ENCODE results near the gene SALL2. TPM values are rescaled to one million over a fixed set of nuclear protein-coding genes. Genes with fewer than 3 reads are reported as not detected.

Gene SALL2
- total and polyA plus RNA-seq, 7 experiments from 2014 or later: 2.3 to 8.3 (median 4.2) TPM

- intact Hi-C loops (cut with micrococcal nuclease): loop anchor here (1.0 to 2.0 kb wide), 11 partner anchors 13 to 408 kb away; partner anchors contain the start of genes CHD8 (in 2 of the 2), HNRNPC (in 2 of the 2), SALL2 (in 2 of the 2) and SUPT16H (in 2 of the 2)
- no peaks in the 10 kb centered on the region for H3K27me3 ChIP-seq (ENCODE audit: control insufficient read depth in 2 of 2, insufficient read depth in 2 of 2, low read length in 2 of 2)
- Mint-ChIP-seq H3K9me3 (peaks cover 0 to 3% (median 0%) of the 10 kb centered on the region in 11 donors), H3K4me3 (peak within 1 kb of the TSS; percentile 92 to 100 (median 99)), H3K27ac (peak within 1 kb of the TSS; percentile 97 to 99 (median 98)), H3K27me3 (peaks cover 0 to 1% (median 0%) of the 10 kb centered on the region in 5 donors), H3K36me3 (peaks cover 0 to 20% (median 10%) of the 10 kb centered on the region in 5 donors), H3K4me1 (peaks cover 20 to 47% (median 42%) of the 10 kb centered on the region in 7 donors)
- H3K36me3 ChIP-seq (ENCODE audit: control insufficient read depth in 2 of 3, insufficient read depth in 3 of 3, low read length in 3 of 3): peaks cover 0 to 6% (median 4%) of the 10 kb centered on the region in 3 experiments
- POLR2A ChIA-PET: interaction anchor here (0.5 to 4.2 kb wide), 23 partner anchors 9 to 1810 kb away, joined by 3 to 42 read pairs (median 4); partner anchors contain the start of genes ACIN1, C14orf119, CHD8 and OXA1L
- peak within 1 kb of the TSS; percentile 87 for H3K27ac ChIP-seq (ENCODE audit: low read depth, low read length)
- peaks cover 15 to 21% of the 10 kb centered on the region in 2 donors for H3K4me1 ChIP-seq (ENCODE audit: control insufficient read depth in 2 of 2, insufficient read depth in 2 of 2, low read length in 2 of 2)
- peak; percentile 78 to 95 (median 90) for DNase-seq
- H3K9me3 ChIP-seq (ENCODE audit: control insufficient read depth in 2 of 3, low read length in 3 of 3): no peaks in the 10 kb centered on the region
- ATAC-seq: peak; percentile 100
- peak within 1 kb of the TSS; percentile 94 for H3K4me3 ChIP-seq (ENCODE audit: low read length)
- CTCF ChIA-PET: interaction anchor here (0.7 to 2.1 kb wide), 8 partner anchors 9 to 74 kb away, joined by 3 to 18 read pairs (median 6); partner anchors contain the start of genes CHD8 and SALL2
These were observed 15.2 kb downstream of the SALL2 start, which contains the start of gene METTL3 for GRCh38 chr14:21510735-21511657. Gene METTL3, minus strand, starts transcription at chr14:21511340. Its CDS starts 117 bp downstream, at chr14:21511223.

- Histone ChIP-seq H3K27ac (ENCODE audit: low read depth, low read length) (peak overlapping the region; percentile 87), H3K27me3 (ENCODE audit: control insufficient read depth in 2 of 2, insufficient read depth in 2 of 2, low read length in 2 of 2) (no peaks in the 10 kb centered on the region), H3K36me3 (ENCODE audit: control insufficient read depth in 2 of 3, insufficient read depth in 3 of 3, low read length in 3 of 3) (peaks cover 0 to 6% (median 4%) of the 10 kb centered on the region in 3 experiments), H3K4me1 (ENCODE audit: control insufficient read depth in 2 of 2, insufficient read depth in 2 of 2, low read length in 2 of 2) (peaks cover 21% of the 10 kb centered on the region in 2 donors), H3K9me3 (ENCODE audit: control insufficient read depth in 2 of 3, low read length in 3 of 3) (no peaks in the 10 kb centered on the region), H3K4me3 (ENCODE audit: low read length) (peak overlapping the region; percentile 94)
- ChIA-PET POLR2A (interaction anchor here (0.7 to 3.7 kb wide), 8 partner anchors 8 to 95 kb away, joined by 3 to 40 read pairs (median 14); partner anchors contain the start of genes CHD8, RAB2B, SALL2 and TOX4), CTCF (interaction anchor here (0.6 kb wide), 1 partner anchor 8 kb away, joined by 7 read pairs; no protein-coding TSS in a partner anchor)
- intact Hi-C loops (cut with micrococcal nuclease): loop anchor here in 1 of 2 donors (2.0 kb wide), 2 partner anchors 17 to 407 kb away; partner anchors contain the start of gene SALL2
- H3K4me1 Mint-ChIP-seq: peaks cover 23 to 58% (median 53%) of the 10 kb centered on the region in 7 donors
- DNase-seq (no peak), ATAC-seq (no peak)
- peak overlapping the region; percentile 97 to 99 (median 98) for H3K27ac Mint-ChIP-seq
- H3K27me3 Mint-ChIP-seq: no peaks in the 10 kb centered on the region
- peaks cover 0 to 3% (median 0%) of the 10 kb centered on the region in 11 donors for H3K9me3 Mint-ChIP-seq
- H3K36me3 Mint-ChIP-seq: peaks cover 0 to 21% (median 10%) of the 10 kb centered on the region in 5 donors
- peak overlapping the region; percentile 92 to 100 (median 99) for H3K4me3 Mint-ChIP-seq
These were observed 16.6 kb downstream of the SALL2 start for GRCh38 chr14:21509432-21510143.

- H3K27me3 Mint-ChIP-seq: no peaks in the 10 kb centered on the region
- H3K9me3 Mint-ChIP-seq: peaks cover 0 to 2% (median 0%) of the 10 kb centered on the region in 11 donors
- ChIA-PET CTCF (no interaction called here), POLR2A (no interaction called here)
- H3K4me1 ChIP-seq (ENCODE audit: control insufficient read depth in 2 of 2, insufficient read depth in 2 of 2, low read length in 2 of 2): peaks cover 16% of the 10 kb centered on the region in 2 donors
- no peak overlapping the region for H3K27ac ChIP-seq (ENCODE audit: low read depth, low read length)
- DNase-seq (no peak), ATAC-seq (no peak)
- peak overlapping the region in 2 of 9 donors; percentile 14 to 62 for H3K27ac Mint-ChIP-seq
- H3K27me3 ChIP-seq (ENCODE audit: control insufficient read depth in 2 of 2, insufficient read depth in 2 of 2, low read length in 2 of 2): no peaks in the 10 kb centered on the region
- H3K36me3 Mint-ChIP-seq: peaks cover 0 to 22% (median 11%) of the 10 kb centered on the region in 5 donors
- H3K36me3 ChIP-seq (ENCODE audit: control insufficient read depth in 2 of 3, insufficient read depth in 3 of 3, low read length in 3 of 3): peaks cover 8 to 27% (median 12%) of the 10 kb centered on the region in 3 experiments
- peaks cover 29 to 58% (median 52%) of the 10 kb centered on the region in 7 donors for H3K4me1 Mint-ChIP-seq
- H3K9me3 ChIP-seq (ENCODE audit: control insufficient read depth in 2 of 3, low read length in 3 of 3): no peaks in the 10 kb centered on the region
- intact Hi-C loops (cut with micrococcal nuclease): no loop called here
- no peak overlapping the region for H3K4me3 Mint-ChIP-seq
- no peak overlapping the region for H3K4me3 ChIP-seq (ENCODE audit: low read length)
These were observed 19.6 kb downstream of the SALL2 start for GRCh38 chr14:21506557-21506956.

GRCh38 chr14:21505012-21505553 is 21.1 kb downstream of the SALL2 start:
- peaks cover 0 to 25% (median 16%) of the 10 kb centered on the region in 5 donors for H3K36me3 Mint-ChIP-seq
- ATAC-seq (no peak), DNase-seq (no peak)
- H3K4me1 ChIP-seq (ENCODE audit: control insufficient read depth in 2 of 2, insufficient read depth in 2 of 2, low read length in 2 of 2): peaks cover 10 to 15% of the 10 kb centered on the region in 2 donors
- H3K36me3 ChIP-seq (ENCODE audit: control insufficient read depth in 2 of 3, insufficient read depth in 3 of 3, low read length in 3 of 3): peaks cover 8 to 35% (median 12%) of the 10 kb centered on the region in 3 experiments
- H3K27ac Mint-ChIP-seq: peak overlapping the region in 6 of 9 donors; percentile 5 to 82 (median 68)
- H3K27ac ChIP-seq (ENCODE audit: low read depth, low read length): peak overlapping the region; percentile 30
- ChIA-PET POLR2A (interaction anchor here (0.6 kb wide), 1 partner anchor 12 kb away, joined by 3 read pairs; no protein-coding TSS in a partner anchor), CTCF (no interaction called here)
- no peaks in the 10 kb centered on the region for H3K27me3 Mint-ChIP-seq
- H3K9me3 ChIP-seq (ENCODE audit: control insufficient read depth in 2 of 3, low read length in 3 of 3): no peaks in the 10 kb centered on the region
- no peak overlapping the region for H3K4me3 ChIP-seq (ENCODE audit: low read length)
- H3K4me3 Mint-ChIP-seq: peak overlapping the region in 3 of 10 donors; percentile 10 to 67 (median 18)
- no peaks in the 10 kb centered on the region for H3K9me3 Mint-ChIP-seq
- no peaks in the 10 kb centered on the region for H3K27me3 ChIP-seq (ENCODE audit: control insufficient read depth in 2 of 2, insufficient read depth in 2 of 2, low read length in 2 of 2)
- peaks cover 32 to 56% (median 49%) of the 10 kb centered on the region in 7 donors for H3K4me1 Mint-ChIP-seq
- intact Hi-C loops (cut with micrococcal nuclease): no loop called here

GRCh38 chr14:21503376-21503775 is 22.8 kb downstream of the SALL2 start:
- H3K27ac Mint-ChIP-seq: peak overlapping the region in 5 of 9 donors; percentile 43 to 84 (median 55)
- Histone ChIP-seq H3K9me3 (ENCODE audit: control insufficient read depth in 2 of 3, low read length in 3 of 3) (no peaks in the 10 kb centered on the region), H3K36me3 (ENCODE audit: control insufficient read depth in 2 of 3, insufficient read depth in 3 of 3, low read length in 3 of 3) (peaks cover 8 to 49% (median 12%) of the 10 kb centered on the region in 3 experiments), H3K27me3 (ENCODE audit: control insufficient read depth in 2 of 2, insufficient read depth in 2 of 2, low read length in 2 of 2) (no peaks in the 10 kb centered on the region), H3K27ac (ENCODE audit: low read depth, low read length) (no peak overlapping the region), H3K4me1 (ENCODE audit: control insufficient read depth in 2 of 2, insufficient read depth in 2 of 2, low read length in 2 of 2) (peaks cover 4 to 13% of the 10 kb centered on the region in 2 donors), H3K4me3 (ENCODE audit: low read length) (no peak overlapping the region)
- H3K9me3 Mint-ChIP-seq: no peaks in the 10 kb centered on the region
- no peaks in the 10 kb centered on the region for H3K27me3 Mint-ChIP-seq
- POLR2A ChIA-PET: interaction anchor here (3.4 kb wide), 1 partner anchor 8 kb away, joined by 15 read pairs; the partner anchor contains the start of gene METTL3
- peaks cover 0 to 31% (median 22%) of the 10 kb centered on the region in 5 donors for H3K36me3 Mint-ChIP-seq
- H3K4me1 Mint-ChIP-seq: peaks cover 30 to 59% (median 47%) of the 10 kb centered on the region in 7 donors
- CTCF ChIA-PET: interaction anchor here (0.9 kb wide), 1 partner anchor 10 kb away, joined by 3 read pairs; no protein-coding TSS in a partner anchor
- DNase-seq: no peak
- H3K4me3 Mint-ChIP-seq: no peak overlapping the region
- intact Hi-C loops (cut with micrococcal nuclease): no loop called here
- ATAC-seq: no peak
